NCI-H748 treated with DMSO at 0.1 percent for 48 hours (cell line): ENCODE data around the gene CMTM2.
"Not testable (repeated sequence)": the region's sequence is repeated elsewhere in the genome, so short reads cannot be mapped to it uniquely, and the experiment has no call there.

Experiments
- DNase-seq: peaks from one replicate; lab custom pipeline; 2025; lab: John Stamatoyannopoulos, UW

Gene CMTM2

GRCh38 chr16:66553223-66553622 is 26.0 kb upstream of the CMTM2 start:
- DNase-seq = no peak

GRCh38 chr16:66554021-66554420 is 25.2 kb upstream of the CMTM2 start:
- no peak for DNase-seq

- no peak for DNase-seq
Observed at GRCh38 chr16:66554495-66554894, 24.8 kb upstream of the CMTM2 start.

- no peak for DNase-seq
Observed at GRCh38 chr16:66560107-66560506, 19.2 kb upstream of the CMTM2 start.

- no peak for DNase-seq
Observed at GRCh38 chr16:66561381-66562080, 17.7 kb upstream of the CMTM2 start.

- DNase-seq = no peak
Observed at GRCh38 chr16:66562409-66562808, 16.9 kb upstream of the CMTM2 start.

- DNase-seq = no peak
Observed at GRCh38 chr16:66562986-66563385, 16.3 kb upstream of the CMTM2 start.

GRCh38 chr16:66563574-66564334 is 15.5 kb upstream of the CMTM2 start:
- no peak for DNase-seq

GRCh38 chr16:66566051-66566901 is 13.0 kb upstream of the CMTM2 start, which contains the start of gene CMTM1:
CMTM1 (plus strand) TSS chr16:66566439; CDS start chr16:66566514, 75 bp downstream.
- no peak for DNase-seq

GRCh38 chr16:66567270-66567669 is 12.0 kb upstream of the CMTM2 start:
- DNase-seq = not testable (repeated sequence)

GRCh38 chr16:66568355-66568754 is 10.9 kb upstream of the CMTM2 start:
- no peak for DNase-seq

- DNase-seq = no peak
Observed at GRCh38 chr16:66569131-66569530, 10.1 kb upstream of the CMTM2 start.

GRCh38 chr16:66569827-66570405 is 9.3 kb upstream of the CMTM2 start:
- DNase-seq = no peak

GRCh38 chr16:66572356-66572755 is 6.9 kb upstream of the CMTM2 start:
- DNase-seq = no peak

GRCh38 chr16:66574081-66574480 is 5.2 kb upstream of the CMTM2 start:
- DNase-seq = no peak

- no peak for DNase-seq
Observed at GRCh38 chr16:66574531-66574930, 4.7 kb upstream of the CMTM2 start.

GRCh38 chr16:66575060-66575459 is 4.2 kb upstream of the CMTM2 start:
- DNase-seq = no peak

- no peak for DNase-seq
Observed at GRCh38 chr16:66576296-66576695, 3.0 kb upstream of the CMTM2 start.

- no peak for DNase-seq
Observed at GRCh38 chr16:66580605-66581209, 1.4 kb downstream of the CMTM2 start.

GRCh38 chr16:66581246-66581952 is 2.1 kb downstream of the CMTM2 start:
- DNase-seq = no peak
